Nephron progenitor cell (in vitro differentiated cells): ENCODE measurements around the gene AVPR1B.

Experiments
- DNase-seq: peaks from one replicate; pipeline ENCODE4 v3.0.0; 2021
- H3K27ac Mint-ChIP-seq: 2 replicates; pipeline ENCODE4 v1.8.0; 2021; ENCODE audit warnings: mild to moderate bottlenecking, moderate library complexity, mixed read lengths
- H3K27me3 Mint-ChIP-seq: 2 replicates; pipeline ENCODE4 v1.8.0; 2021; ENCODE audit warnings: mild to moderate bottlenecking, low read depth, mixed read lengths; ENCODE audit not compliant: poor library complexity
- H3K36me3 Mint-ChIP-seq: 2 replicates; pipeline ENCODE4 v1.8.0; 2021; ENCODE audit warnings: low read depth, mixed read lengths
- H3K4me1 Mint-ChIP-seq: 2 replicates; pipeline ENCODE4 v1.8.0; 2021; ENCODE audit warnings: mixed read lengths
- H3K4me3 Mint-ChIP-seq: 2 replicates; pipeline ENCODE4 v1.8.0; 2021; ENCODE audit warnings: mild to moderate bottlenecking, moderate library complexity, mixed read lengths
- H3K9me3 Mint-ChIP-seq: 2 replicates; pipeline ENCODE4 v1.8.0; 2021; ENCODE audit warnings: mild to moderate bottlenecking, moderate library complexity, mixed read lengths
- CTCF ChIP-seq: fragments of 200-600 bp; sonication (generic); IDR thresholded peaks from 2 replicates; pipeline ENCODE4 v1.5.0; 2021; ENCODE audit warnings: antibody characterized with exemption

AVPR1B gene

GRCh38 chr1:206074839-206075238 lies 42.3 kb downstream of the AVPR1B start:
- no peaks in the 10 kb centered on the region for H3K4me1 Mint-ChIP-seq
- DNase-seq: no peak
- peaks cover 9% of the 10 kb centered on the region for H3K27me3 Mint-ChIP-seq
- H3K27ac Mint-ChIP-seq: no peak overlapping the region
- H3K9me3 Mint-ChIP-seq: no peaks in the 10 kb centered on the region
- H3K36me3 Mint-ChIP-seq: no peaks in the 10 kb centered on the region
- H3K4me3 Mint-ChIP-seq: no peak overlapping the region
- TF ChIP-seq CTCF: no peak

- H3K9me3 Mint-ChIP-seq: no peaks in the 10 kb centered on the region
- H3K36me3 Mint-ChIP-seq: no peaks in the 10 kb centered on the region
- H3K27me3 Mint-ChIP-seq: peaks cover 23% of the 10 kb centered on the region
- peaks cover 18% of the 10 kb centered on the region for H3K4me1 Mint-ChIP-seq
- H3K4me3 Mint-ChIP-seq: no peak overlapping the region
- DNase-seq: no peak
- no peak overlapping the region for H3K27ac Mint-ChIP-seq
- no peak for TF ChIP-seq CTCF
Measured at GRCh38 chr1:206070627-206071304, 46.4 kb downstream of the AVPR1B start.

- Mint-ChIP-seq H3K4me1 (peaks cover 18% of the 10 kb centered on the region), H3K9me3 (peaks cover 10% of the 10 kb centered on the region), H3K36me3 (no peaks in the 10 kb centered on the region), H3K4me3 (no peak overlapping the region), H3K27ac (no peak overlapping the region), H3K27me3 (peaks cover 20% of the 10 kb centered on the region)
- no peak for TF ChIP-seq CTCF
- no peak for DNase-seq
Measured at GRCh38 chr1:206068314-206068713, 48.9 kb downstream of the AVPR1B start.

GRCh38 chr1:206067486-206068227 lies 49.5 kb downstream of the AVPR1B start:
- Mint-ChIP-seq H3K27ac (no peak overlapping the region), H3K9me3 (peaks cover 16% of the 10 kb centered on the region), H3K36me3 (peaks cover 6% of the 10 kb centered on the region), H3K4me3 (no peak overlapping the region), H3K4me1 (peaks cover 18% of the 10 kb centered on the region), H3K27me3 (peaks cover 22% of the 10 kb centered on the region)
- TF ChIP-seq CTCF: no peak
- no peak for DNase-seq

GRCh38 chr1:206066479-206067171 lies 50.6 kb downstream of the AVPR1B start:
- no peak overlapping the region for H3K27ac Mint-ChIP-seq
- H3K36me3 Mint-ChIP-seq: peaks cover 10% of the 10 kb centered on the region
- TF ChIP-seq CTCF: no peak
- peaks cover 25% of the 10 kb centered on the region for H3K27me3 Mint-ChIP-seq
- H3K4me1 Mint-ChIP-seq: peaks cover 18% of the 10 kb centered on the region
- H3K4me3 Mint-ChIP-seq: no peak overlapping the region
- DNase-seq: no peak
- H3K9me3 Mint-ChIP-seq: peaks cover 24% of the 10 kb centered on the region
